Medulla oblongata (tissue), 1 donor: ENCODE measurements around the gene LRRC26.

Source experiments
- DNase-seq: peaks from one replicate; pipeline ENCODE4 v3.0.0-alpha.2; 2015; ENCODE audit errors: extremely low spot score

The LRRC26 gene

DNA sequence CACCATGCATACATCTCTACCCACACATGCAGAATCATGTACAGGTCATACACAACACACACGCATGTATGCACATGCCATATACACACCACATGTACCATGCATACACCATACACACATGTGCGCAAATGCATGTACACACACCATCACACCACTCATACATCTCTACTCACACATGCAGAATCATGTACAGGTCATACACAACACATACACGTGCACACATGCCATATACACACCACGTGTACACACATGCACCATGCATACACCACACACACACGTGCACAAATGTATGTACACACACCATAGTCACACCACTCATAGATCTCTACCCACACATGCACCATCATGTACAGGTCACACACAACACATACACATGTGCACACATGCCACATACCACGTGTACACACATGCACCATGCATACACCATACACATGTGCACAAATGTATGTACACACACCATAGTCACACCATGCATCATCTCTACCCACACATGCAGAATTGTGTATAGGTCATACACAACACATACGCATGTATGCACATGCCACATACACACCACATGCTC lies 16.9 kb downstream of the LRRC26 start:
- no peak for DNase-seq

DNA sequence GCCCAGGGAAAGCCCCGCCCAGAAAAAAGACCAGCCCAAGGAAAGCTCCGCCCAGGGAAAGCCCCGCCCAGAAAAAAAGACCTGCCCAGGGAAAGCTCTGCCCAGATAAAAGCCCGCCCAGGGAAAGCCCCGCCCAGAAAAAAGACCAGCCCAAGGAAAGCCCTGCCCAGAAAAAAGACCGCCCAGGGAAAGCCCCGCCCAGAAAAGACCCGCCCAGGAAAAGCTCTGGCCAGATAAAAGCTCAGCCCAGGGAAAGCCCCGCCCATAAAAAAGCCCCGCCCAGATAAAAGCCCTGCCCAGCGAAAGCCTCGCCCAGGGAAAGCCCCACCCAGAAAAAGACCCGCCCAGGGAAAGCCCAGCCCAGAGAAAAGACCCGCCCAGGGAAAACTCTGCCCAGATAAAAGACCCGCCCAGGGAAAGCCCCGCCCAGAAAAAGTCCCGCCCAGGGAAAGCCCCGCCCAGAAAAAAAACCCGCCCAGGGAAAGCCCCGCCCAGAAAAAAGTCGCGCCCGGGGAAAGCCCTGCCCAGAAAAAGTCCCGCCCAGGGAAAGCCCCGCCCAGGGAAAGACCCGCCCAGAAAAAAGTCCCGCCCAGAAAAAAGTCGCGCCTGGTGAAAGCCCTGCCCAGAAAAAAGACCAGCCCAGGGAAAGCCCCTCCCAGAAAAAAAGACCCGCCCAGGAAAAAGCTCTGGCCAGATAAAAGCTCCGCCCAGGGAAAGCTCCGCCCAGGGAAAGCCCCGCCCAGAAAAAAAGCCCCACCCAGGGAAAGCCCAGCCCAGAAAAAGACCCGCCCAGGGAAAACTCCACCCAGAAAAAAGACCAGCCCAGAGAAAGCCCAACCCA lies 19.0 kb downstream of the LRRC26 start:
- no peak for DNase-seq

DNA sequence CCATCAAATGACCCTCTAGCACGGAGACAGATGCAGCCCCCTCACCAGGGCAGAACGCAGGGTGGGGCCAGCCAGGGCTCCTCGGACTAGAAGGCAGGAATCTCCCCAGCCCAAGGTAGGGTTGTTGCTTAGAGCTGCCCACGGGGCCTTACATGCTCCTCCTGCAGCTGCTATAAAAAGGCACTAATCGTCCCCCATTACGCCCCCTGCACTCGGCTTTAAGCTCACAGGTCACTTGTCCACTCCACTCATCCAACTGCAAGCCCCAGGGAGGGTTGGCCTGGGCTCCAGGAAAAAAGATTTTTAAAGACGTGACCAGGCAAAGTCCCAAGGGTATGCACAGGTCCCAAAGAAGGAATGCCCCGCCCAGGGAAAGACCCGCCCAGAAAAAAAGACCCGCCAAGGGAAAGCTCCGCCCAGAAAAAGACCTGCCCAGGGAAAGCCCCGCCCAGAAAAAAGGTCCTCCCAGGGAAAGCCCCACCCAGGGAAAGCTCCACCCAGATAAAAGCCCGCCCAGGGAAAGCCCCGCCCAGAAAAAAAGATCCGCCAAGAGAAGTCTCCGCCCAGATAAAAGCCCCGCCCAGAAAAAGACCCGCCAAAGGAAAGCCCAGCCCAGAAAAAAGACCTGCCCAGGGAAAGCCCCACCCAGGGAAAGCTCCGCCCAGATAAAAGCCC lies 19.8 kb downstream of the LRRC26 start:
- DNase-seq = no peak

DNA sequence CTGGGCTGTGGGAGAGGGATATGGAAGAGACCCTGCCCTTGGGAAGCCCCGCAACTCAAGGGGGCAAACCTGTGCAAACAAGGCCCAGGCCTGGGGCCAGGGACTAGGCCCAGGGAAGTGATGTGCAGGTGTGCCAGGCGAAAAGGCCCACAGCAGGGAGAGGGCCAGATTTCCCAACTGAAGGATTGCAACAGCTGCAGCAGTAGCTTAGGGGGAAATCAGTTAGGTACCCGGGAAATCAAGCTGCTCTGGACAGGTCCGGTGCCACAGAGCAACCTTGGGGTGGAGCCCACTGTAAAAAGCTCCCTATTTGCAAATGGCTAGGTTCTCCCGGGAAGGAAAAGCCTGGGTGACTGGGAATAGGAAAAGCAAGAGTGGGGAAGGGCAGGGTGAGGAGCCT lies 20.5 kb downstream of the LRRC26 start:
- DNase-seq = no peak

DNA sequence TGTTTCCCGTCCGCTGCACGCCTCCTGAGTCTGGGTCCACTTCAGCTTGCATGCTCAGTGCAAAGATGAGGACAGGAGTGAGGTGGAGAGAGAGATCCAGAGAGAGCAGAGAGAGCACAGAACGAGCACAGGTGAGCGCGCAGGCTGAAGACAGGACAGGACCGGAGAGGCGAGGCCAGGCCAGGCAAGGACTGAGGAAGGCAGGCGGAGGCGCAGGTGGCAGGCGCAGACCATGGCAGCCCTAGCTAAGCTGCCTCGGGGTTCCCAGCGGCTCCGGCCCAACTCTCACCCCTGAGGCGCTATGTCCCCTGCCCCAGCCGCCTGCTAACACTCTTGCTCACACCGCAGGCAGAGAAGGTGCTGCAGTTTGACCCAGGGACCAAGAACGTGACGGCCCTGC lies 21.2 kb downstream of the LRRC26 start:
- DNase-seq = no peak

DNA sequence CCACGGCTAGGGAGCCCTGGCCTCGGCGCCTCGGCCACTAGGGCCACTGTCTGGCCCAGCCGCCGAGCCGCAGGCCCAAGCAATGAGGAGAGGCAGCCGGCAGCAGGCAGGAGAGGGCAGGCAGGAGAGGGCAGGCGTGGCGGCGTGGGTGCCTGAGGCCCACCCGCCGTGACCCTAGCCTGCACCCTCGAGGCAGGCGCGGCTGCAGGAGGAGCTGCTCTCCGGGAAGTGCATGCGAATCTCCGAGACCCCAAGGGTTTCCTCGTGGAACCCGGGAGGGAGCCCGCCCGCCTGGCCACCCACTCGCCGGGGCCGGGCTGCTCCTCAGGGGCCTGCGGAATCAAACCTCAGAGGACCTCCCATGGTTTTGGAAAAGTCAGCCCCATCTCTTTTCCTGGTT lies 21.6 kb downstream of the LRRC26 start:
- DNase-seq = no peak

DNA sequence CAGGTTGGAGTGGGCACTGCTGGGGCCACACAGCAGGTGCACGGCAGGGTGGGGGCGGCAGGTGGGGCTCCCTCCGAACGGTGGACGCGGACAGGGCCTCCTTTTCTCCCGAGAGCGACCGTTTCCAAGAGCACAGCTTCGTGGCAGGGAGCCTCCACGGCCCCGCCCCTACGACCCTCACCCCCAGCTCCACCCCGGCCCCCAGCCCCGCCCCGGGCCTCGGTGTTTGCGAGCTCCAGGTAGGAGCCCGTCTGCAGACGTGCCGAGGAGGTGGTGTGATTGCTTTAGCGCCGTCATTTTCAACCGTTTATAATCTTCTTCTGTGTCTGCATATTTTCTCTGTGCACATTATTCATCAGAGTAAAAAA lies 22.1 kb downstream of the LRRC26 start:
- no peak for DNase-seq

DNA sequence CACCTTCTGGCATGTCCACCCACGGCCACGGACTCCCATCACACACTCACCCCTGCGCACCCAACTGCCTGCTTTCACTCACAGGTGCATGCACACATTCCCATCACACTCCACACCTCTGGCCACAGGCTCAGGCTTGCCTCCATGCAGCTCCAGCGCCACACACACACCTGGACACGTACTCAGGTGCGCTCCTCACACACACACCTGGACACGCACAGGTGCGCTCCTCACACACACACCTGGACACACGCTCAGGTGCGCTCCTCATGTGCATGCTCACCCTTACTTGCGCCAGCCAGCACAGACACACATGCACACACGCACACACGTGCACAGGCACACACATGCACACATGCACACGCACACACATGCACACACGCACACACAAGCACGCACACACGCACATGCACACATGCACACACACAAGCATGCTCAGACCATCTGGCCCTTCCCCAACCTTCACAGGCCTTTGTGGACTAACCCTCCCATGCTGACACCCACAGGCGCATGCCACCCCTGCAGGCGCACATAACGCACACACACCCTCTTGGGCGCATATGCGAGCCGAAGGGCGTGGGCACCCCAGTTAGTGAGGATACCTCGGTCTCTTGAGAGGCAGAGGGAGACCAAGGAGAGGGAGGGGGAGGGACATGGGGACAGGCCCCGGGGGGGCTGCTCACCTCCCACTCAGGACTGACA lies 22.6 kb downstream of the LRRC26 start:
- no peak for DNase-seq

DNA sequence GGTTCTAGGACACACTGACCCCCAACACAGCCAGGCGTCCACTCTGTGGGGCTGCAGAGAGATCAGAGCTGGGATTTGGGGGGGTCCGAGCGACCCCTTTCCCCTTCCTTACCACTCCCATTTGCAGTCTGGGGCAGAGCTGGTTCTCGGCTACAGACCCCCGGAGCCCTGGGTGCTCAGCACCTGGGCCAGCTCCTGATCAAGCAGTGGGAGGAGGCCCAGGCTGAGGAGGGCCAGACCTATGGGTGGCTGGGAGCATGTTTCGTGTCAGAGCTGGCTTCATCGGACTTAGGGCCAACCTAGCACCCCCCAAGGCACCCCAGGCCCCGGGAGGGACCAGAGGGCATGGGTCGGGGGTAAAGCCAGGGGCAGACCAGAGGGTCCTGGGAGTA lies 23.3 kb downstream of the LRRC26 start:
- DNase-seq = no peak

DNA sequence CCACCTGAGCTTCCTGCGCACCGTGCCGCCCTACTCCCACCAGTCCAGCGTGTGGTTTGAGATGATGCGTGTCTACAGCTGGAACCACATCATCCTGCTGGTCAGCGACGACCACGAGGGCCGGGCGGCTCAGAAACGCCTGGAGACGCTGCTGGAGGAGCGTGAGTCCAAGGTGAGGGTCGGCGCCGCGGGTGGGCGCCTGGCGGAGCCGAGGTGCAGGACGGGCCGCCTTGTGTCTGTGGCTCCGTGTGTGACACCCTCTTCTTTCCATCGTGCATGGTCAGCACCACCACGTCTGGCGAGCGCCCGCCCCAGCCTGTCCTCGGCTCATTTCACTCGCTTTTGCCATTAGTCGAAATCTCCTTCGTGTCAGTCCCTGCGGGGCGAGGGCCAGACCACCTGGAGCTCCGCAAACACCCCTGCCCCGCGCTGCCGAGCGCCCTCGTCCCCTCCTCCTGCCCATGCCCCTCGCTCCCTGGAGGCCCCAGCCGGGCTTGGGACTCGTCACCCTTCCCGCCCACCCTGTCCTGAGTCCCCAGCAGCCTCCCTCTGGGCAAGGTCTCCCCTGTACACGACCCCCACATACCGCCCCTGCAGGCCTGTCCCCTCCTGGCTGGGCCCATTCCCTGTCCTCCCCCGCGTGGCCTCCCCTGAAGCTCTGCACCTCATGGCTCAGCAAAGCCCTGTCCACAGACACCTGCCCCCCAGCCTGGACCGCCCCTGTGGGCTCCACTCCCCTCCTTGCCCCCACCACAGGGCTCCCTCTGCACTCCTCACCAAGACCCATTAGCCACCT lies 23.9 kb downstream of the LRRC26 start:
- no peak for DNase-seq

DNA sequence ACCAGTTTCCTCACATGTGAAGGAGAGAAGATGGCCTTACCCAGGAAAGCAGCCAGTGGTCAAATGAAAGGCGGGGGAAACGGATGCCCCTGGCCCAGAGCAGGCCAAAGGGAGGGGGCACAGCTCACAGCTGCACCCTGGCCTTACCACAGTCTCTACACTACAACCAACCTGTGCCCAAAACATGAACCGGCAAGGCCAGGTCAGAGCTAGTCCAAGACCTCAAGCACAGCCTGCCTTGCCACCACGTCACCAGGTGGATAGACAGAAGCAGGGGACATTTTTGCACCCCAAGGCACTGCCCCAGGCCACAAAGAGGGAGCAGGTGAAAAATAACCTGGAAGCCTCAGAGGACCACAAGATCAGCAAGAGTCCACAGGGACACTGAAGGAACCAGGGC lies 26.4 kb downstream of the LRRC26 start:
- no peak for DNase-seq

DNA sequence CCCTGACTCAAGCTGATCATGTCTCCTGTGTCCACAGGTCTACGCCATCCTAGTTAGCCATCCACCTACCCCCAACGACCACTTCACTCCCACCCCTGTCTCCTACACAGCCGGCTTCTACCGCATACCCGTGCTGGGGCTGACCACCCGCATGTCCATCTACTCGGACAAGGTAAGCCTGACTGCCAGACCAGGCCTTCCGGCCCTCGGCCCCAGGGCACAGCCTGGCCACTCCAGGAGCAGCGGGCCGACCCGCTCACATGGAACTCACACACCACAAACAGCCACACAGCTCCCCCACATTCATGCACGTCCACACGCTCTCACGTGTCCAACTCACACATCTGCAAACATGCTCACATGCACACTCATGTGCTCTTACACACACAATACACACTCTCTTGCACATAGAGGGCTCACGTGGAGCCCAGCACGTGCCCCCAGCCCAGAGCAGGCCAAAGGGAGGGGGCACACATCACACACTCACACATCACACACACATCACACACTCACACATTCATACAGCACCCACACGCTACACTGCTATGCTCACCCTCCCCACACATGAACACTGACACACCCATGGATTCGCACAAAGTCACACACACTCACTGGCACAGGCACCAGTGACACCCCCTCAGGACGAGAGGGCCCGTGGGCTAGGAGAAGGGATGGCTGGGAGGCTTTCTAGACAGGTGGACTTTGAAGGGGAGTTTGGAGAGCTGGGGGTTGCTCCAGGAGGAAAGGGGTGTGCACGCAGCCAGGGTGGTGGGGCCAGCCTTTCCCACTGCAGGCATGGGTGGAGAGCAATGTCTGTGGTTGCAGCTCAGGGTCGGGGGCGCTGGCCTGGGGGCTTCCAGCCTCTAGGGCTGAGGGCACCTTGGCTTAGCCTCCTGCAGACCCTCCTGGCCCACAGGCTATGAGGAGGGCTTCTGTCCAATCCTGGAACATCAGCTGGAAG lies 27.6 kb downstream of the LRRC26 start:
- DNase-seq = no peak

DNA sequence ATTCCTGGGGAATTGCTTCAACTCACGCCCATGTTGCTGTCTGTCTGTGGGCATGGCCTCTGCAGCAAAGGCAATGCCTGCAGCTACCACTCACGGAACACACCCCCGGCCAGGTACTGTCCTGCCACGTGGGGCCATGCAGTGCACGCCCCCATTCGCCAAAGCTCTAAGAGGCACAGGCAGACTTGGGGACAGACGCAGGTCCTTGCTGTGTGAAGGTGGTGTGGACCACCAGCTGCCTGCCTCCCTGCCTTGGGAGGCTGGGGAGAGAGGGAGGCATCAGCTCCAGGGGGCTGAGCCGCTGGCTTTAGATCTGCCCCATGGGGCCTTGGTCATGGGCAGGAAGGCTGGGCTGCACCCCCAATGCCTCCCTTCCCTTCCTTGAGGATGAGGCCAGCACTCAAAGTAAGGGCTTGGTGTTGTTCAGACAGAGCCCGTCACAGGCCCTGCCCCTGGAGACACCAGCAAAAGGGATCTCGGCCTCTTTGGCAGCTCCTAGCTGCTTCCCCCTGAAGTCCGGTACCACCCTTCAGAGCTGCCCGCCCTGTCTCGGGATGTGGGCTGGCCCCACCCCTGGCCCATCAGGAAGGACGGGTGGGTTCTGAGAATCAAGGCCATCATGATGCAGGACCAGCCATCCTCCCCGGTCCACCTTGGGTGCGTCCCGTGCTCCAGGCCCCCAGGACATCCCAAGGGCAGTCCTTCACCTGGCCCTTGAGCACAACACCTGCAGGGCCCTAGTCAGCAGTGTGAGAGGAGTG lies 28.6 kb downstream of the LRRC26 start:
- DNase-seq = no peak

DNA sequence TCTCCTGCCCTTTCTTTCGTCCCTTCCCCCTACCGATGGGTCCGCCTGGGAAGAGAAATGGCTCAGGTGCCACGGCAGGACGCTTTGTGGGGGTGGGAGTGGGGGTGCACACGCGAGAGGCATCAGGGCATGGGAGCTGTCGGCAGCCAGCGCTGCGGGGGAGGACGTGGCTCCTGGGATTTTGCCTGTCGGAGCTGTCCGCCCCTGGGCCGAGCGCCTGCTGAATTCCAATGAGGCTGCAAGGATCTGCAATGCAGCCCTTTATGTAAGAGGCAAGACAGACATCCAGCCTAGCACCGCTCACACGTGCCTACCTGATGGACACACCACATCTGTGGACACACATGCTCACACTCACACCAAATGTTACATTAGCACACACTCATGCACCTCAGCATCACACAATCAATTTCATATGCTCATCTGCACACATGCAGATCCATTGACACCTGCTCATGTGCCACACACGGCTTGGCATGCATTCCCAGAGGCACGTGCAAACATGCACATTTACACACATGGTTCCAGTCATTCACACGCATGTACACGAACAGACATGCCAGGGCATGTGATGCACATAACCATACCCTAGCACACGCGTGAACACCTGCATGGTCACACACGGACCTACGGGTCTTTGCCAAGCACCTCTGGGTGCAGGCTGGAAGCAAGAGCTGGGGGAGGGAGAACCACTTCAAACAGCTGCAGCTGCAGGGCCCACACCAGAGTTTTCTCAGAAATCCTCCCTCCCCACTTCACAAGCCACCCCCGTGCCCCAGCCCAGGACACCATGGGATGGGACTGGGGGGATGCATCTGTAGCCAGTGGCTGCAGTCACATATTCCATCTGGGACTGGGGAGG lies 29.5 kb downstream of the LRRC26 start:
- DNase-seq = no peak

DNA sequence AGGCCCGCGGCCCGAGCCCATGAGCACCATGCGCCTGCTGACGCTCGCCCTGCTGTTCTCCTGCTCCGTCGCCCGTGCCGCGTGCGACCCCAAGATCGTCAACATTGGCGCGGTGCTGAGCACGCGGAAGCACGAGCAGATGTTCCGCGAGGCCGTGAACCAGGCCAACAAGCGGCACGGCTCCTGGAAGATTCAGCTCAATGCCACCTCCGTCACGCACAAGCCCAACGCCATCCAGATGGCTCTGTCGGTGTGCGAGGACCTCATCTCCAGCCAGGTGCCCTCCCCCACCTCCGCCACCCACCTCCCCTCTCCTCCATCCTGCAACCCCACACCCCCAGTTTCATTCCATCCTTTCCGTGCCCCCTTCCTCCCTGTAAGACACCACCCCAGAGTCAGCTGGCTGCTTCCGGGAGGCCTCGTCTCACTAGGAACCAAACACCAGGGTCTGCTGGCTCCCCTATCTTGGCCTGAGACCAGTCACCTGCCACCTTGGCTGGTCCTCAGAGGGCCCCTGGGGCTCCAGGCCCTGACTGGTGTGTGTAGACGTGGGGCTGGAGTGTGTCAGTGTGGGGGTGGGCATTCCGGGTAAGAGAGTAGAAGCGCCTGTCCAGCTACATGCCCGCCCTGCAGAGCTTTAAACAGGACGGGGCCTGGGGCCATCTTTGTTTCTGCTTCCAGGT lies 30.2 kb downstream of the LRRC26 start:
- no peak for DNase-seq

DNA sequence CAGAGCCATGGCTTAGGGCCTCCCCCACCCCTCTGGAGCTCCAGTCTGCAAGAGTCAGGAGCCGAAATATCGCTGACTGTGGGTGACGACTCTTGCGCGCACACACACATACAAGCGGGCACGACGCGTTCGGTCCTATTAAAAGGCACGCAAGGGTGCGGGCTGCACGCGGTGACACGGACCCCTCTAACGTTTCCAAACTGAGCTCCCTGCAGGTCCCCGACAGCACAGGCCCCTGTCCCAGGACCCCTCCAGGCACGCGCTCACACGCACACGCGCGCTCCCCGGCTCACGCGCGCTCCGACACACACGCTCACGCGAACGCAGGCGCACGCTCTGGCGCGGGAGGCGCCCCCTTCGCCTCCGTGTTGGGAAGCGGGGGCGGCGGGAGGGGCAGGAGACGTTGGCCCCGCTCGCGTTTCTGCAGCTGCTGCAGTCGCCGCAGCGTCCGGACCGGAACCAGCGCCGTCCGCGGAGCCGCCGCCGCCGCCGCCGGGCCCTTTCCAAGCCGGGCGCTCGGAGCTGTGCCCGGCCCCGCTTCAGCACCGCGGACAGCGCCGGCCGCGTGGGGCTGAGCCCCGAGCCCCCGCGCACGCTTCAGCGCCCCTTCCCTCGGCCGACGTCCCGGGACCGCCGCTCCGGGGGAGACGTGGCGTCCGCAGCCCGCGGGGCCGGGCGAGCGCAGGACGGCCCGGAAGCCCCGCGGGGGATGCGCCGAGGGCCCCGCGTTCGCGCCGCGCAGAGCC lies 31.0 kb downstream of the LRRC26 start, which contains the start of gene GRIN1:
TSS of gene GRIN1 (plus strand) at position 433 of the 746 bp plus-strand sequence. CDS start 333 bp downstream, outside the sequence.
- DNase-seq = no peak

DNA sequence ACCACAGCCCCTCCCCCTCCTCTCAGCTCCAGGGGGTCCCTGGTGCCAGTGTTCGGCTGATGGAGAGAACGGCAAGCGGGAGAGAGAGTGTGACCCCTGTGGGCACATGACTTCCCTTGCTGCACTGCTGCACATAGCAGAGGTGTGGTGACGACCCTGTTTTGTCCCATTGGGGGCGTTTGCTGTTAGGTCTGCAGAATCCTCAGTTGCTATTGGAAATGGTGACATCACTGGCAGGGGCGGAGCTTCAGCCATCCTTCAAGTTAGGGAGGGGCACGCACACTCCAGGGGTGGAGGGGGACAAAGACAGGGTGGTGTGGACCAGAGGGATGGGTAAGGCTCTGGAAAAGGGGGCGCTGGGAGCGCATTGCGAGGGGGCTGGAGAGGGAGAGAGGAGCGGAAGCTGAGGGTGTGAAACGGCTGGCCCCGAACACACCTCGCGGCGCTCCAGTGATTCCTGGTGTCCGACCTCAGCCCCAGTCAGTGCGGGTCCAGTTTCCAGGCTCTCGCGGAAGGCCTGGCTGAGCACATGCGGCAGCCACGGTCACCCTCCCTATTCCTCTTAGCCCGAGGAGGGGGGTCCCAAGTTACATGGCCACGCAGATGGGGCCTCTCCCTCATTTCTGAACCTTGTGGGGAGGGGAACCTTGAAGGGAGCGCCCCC lies 31.7 kb downstream of the LRRC26 start:
- no peak for DNase-seq
